NCI-H2107 (cell line): ENCODE measurements around the gene PPP1R13L.

Experiments used
- DNase-seq: peaks from one replicate; lab custom pipeline; 2025; lab: John Stamatoyannopoulos, UW

PPP1R13L gene

DNA sequence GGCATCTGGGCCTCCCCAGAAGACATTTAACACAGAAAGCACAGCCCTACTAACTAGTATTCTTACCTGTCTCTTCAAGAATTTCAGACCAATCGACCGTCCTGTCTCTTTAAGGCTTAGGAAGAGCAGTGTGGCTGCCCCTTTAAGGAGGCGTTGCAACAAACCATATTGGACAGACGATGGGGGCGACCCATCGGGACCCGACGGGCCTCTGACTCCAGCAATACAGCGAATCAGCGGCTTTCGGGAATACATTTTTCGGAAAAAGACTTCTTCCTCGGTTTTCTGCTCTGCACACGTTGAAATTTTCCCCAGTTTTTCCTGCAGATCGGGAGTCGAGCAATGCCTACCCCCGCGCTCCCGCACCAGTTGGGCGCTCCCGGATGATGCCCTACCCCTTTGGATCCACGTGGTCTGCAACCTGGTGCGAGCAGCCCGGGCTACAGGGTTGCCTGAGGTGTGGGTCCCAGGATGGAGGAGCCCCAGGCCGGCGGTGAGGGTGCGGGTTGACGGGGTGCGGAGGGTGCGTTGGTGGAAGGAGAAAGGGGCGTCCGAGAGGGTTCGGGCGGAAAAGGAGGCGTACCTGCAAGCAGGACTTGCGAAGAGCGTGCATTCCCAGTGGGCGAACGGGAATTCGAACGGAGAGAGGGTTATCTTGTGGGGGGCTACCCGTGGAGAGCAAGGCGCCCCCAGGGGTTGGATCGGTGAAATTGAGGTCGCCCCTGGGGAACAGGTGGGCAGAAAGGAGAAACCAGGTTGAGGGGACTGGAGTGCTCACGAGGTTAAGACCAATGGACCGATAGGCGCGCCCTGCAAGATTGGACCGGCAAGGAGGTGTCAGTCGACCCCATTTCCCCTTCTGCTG lies 1.6 kb upstream of the PPP1R13L start, which contains the start of gene POLR1G:
Gene POLR1G, plus strand, starts transcription at position 419 of the 865 bp plus-strand sequence. Its CDS starts 53 bp downstream, at position 472.
- peak; percentile 53 for DNase-seq

GRCh38 chr19:45405435-45406225 lies 761 bp upstream of the PPP1R13L start:
- DNase-seq: peak; percentile 57

DNA sequence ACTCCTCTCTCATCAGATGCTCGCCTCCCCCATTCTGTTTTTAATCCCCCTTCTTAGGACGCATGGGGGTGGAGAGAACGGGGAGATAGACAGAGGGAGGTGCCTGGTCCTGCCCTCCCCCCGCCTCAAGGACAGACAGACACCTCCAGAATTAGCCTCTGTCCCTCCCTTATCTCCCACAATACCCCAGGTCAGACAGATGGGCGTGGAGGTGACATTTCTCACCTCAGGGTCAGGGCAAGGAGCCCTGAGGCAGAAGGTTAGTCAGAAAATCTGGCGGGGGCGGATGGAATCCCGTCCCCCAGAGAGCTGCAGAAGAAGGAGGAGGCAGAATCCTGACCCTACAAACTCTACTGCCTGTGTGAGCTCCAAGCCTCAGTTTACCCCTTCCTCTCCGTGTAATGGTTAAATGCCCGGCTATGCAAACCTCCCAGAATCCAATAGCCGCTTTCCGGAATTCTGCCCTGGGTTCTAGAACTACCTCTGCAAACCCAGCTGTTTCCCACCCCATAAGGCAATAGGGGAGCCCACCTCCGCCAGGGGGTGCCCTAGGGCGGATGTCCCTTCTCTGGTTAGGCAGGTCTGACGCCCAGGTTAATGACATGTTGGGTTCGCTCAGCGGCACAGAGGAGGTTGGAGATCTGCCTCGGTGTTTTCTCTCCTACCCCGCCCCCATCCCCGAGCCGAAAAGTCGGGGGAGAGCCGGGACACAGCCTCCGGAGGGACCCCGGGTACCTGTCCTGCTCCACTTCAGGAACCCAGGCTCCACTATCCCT lies 900 bp downstream of the PPP1R13L start:
- no peak for DNase-seq

- DNase-seq: no peak
Observed at GRCh38 chr19:45403272-45403671, 1.6 kb downstream of the PPP1R13L start.

DNA sequence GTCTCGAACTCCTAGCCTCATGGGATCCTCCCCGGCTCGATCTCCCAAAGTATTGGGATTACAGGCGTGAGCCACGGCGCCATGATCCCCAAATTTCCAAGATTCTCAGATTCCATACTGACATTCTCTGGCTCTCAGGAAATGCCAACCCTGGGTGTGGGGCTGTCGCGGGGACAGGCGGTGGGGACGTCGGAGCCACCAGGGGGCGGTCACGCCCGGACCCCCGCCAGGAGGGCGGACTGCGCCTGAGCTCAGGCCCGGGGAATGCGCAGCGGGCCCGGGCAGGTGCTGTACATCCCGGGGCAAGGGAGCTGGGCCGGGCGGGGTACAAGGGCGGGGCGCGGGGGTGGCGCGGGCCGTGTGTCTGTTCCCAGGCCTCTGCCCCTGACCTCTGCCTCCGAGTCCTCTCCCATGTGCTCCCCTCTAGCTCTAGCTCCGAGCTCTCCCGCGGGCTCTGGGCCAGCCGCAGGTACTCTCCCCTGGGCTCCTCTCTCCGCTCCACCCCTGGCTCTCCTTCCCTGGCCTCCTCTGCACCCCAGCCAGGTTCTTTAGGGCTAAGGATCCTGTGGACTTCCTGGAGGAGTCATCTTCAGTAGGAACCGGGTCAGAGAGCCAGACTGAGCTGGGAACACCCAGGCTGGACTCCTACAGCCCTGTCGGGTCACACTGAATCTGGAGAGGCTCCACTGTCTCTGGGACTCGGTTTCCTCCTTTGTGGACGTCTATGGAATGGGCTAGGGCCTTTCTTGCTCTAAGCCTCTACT lies 2.4 kb downstream of the PPP1R13L start:
- DNase-seq: no peak

DNA sequence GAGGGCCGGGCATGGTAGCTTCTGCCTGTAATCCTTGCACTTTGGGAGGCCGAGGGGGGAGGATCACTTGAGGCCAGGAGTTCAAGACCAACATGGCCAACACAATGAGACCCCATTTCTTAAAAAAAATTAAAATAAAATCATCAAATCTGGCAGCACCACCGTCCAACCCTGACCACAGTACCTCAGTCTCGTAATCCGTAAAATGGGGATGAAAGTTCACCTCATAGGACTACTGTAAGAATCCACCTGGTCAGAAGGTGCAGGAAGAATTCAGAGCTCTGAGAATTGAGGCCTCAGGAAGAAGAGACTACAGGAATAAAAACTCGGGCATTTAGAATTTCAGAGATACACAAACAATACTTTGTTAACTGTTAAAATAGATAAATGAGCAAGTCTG lies 3.1 kb downstream of the PPP1R13L start:
- no peak for DNase-seq

- DNase-seq: no peak
Observed at GRCh38 chr19:45400192-45400591, 4.7 kb downstream of the PPP1R13L start.

DNA sequence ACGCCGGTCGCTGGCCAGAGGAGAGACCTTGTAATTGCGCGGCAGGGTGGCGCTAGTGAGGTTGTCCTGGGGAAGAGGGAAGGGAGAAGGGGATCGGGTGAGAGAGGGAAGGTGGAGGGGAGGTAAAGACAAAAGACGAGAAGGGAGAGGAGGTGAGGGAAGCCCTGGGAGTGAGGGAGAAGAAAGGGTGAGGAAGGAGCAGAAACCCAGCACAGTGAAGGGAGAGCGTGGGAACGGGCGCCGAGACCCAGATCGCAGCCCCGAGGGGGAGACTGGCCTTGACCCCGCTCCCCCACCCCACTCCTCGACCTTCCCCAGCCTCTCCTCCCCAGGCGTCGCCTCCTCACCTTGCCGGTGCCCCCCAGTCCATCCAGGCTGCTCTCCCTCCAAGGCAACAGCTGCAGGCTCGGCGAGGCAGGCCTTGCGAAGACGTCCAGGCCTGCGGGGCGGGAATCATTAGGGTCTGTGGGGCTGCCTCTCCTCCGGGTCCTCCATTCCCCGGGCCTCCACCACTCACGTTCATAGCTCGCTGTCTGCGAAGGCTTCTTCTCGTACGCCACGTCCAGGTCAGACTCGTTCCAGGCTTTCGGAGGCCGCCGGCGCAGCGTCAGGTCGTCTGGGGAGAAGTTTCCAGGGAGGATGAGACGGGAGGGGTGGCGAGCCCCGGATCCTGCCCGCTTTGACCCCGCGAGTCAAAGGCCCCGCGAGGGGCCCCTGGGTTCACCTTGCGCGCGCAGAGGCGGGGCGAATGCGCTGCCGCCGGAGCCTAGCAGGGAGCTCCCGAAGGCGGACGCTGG lies 8.8 kb downstream of the PPP1R13L start:
- DNase-seq: no peak

DNA sequence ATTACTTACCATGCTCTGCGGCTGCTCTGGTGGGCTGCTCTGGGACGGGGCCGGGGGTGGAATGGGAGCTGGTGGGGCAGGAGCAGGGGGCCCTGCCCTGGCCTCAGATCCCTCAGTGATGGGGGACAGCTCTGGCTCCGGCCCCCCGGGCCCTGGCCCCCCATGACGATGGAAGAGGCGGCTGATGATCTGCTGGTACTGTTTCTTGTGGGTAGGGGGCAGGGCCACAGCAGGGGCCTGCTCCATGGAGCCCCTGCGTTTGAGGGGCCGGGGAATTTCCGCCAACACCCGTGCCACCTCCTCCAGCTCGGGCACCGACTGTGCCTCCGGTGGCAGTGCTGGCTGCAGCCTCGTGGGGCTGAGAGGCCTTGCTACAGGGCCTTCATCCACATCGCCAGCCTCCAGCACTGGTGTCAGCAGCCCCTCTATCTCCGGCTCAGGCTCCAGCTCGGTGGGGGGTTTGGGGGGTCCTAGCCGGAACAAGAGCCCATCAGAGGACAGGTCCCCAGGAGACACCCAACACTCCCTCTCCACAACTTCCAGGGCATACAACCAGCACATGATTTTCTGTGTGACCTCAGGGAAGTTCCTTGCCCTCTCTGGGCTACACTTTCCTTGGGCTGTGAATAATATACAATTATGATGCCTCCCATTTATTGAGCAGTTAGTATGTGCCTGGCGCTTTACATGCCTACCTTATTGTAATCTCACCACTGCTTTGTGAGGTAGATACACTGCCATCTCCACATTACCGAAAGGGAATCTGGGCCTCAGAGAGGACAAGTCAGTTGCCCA lies 12.8 kb downstream of the PPP1R13L start:
- no peak for DNase-seq

GRCh38 chr19:45391346-45391745 lies 13.5 kb downstream of the PPP1R13L start:
- DNase-seq: no peak

DNA sequence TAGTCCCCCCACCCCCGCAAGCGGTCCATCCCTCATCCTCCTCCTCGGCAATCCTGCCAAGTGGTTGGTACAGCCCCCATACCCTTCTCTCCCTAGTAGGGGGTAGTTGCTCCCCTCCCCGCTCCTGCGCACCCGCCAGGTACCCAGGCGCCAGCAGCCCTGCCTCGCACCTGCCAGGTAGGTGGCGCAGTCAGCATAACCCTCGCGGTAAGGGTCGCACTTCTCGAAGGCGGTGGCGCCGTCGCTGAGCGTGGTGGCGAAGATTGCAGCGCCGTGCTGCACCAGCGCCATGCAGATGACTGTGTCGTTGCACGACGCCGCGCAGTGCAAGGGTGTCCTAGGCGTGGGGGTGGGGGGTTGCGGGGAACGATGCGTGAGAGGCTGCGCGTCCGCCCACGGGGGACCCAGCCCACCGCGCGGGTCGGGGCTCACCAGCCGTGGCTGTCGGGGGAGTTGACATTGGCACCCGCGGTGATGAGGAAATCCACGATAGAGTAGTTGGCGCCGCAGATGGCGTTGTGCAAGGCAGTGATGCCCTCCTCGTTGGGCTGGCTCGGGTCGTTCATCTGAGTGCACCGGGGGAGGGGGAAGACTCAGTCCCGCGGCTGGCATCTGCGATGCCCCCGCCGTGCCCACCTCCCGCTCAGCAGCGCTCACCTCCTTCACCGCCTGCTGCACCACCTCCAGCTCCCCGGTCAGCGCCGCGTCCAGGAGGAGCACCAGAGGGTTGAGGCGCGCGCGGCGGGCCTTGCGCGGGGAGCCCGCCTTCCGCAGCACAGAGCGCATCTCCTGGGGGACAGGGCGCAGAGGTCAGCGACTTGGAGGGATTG lies 19.3 kb downstream of the PPP1R13L start:
- no peak for DNase-seq

DNA sequence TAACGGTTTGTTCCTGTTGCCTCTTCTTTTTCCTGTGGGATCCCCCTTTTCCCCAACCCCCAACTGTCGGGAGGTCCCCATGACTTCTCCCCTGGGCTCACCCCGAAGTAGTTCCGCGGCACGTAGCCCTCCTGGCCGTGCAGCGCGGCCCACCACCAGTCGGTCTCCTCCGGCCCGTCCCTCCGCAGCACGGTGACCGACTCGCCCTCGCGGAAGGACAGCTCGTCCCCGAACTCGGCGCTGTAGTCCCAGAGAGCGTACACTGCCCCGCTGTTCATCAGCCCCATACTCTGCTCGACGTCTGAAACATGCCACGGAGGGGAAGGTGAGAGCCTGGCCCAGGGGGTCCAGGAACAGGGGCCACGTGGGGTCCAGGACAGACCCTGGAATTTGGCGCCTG lies 22.4 kb downstream of the PPP1R13L start:
- no peak for DNase-seq

DNA sequence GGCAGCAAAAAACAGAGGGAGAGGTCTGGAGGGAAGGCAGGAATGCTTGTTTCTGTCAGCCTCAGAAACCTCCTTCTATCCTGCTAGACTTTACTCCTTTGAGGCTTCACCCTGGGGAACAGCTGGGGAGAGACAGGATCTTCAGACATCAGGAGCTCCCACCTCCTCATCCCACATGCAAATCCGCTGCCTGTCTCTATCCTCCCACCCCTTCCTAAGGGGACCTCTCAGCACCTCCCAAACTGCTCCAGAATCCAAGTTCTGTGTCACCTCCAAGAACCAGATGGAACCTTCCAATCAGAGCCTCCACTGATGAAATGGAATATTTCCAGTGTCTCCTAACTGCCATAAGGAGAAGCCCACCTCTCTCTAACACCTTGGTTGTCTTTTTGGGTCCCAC lies 24.8 kb downstream of the PPP1R13L start:
- DNase-seq: no peak

DNA sequence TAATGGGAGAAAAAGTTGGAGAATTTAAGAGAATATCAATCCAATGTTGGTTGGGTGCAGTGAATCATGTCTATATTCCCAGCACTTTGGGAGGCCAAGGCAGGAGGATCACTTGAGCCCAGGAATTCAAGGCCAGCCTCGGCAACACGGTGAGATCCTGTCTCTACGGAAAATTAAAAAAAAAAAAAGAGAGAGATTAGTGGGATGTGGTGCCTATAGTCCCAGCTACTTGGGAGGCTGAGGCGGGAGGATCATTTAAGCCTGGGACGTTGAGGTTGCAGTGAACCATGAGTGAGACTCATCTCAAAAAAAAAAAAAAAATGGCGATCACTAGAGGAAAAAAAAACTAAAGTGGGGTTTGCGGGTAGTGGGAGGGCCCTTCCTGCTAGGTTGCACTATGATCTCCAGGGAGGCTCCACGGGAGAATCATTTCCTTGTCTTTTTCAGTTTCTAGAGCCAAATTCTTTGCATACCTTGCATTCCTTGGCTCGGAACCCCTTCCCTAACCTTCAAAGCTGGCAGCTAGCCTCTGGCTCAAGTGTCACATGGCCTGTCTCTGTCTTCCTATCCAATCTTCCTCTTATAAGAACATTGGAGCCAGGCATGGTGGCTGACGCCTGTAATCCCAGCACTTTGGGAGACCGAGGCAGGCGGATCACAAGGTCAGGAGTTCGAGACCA lies 28.7 kb downstream of the PPP1R13L start:
- DNase-seq: no peak

GRCh38 chr19:45370410-45371204 lies 34.3 kb downstream of the PPP1R13L start, which contains the start of gene ERCC2:
TSS of gene ERCC2 (minus strand) at chr19:45370573. CDS start at chr19:45370540, 33 bp downstream.
- peak; percentile 96 for DNase-seq

GRCh38 chr19:45368737-45369340 lies 36.0 kb downstream of the PPP1R13L start:
- DNase-seq: no peak

- no peak for DNase-seq
Observed at GRCh38 chr19:45368127-45368526, 36.7 kb downstream of the PPP1R13L start.
